GM12878 (cell line): ENCODE measurements around the gene TBC1D20. TPM values are rescaled to one million over a fixed set of nuclear protein-coding genes. Genes with fewer than 3 reads are reported as not detected.

ENCODE experiments used
- ATAC-seq: fragments of 200-7000 bp; cut with Tn5 transposase; 3 replicates; pipeline ENCODE4 v1.9.1; 2020; ENCODE audit warnings: mild to moderate bottlenecking, moderate library complexity
- BruUV-seq: library from RNA; stranded (reverse); fragments of 400-500 nt; replicated peaks from 2 replicates; lab custom pipeline; 2021; lab: Mats Ljungman, UMichigan
- CTCF ChIA-PET: fragments of 300-600 bp; sonication (Branson Sonifier 250); formaldehyde crosslinking; extraction: SDS; loops from one replicate; lab custom pipeline; 2021; ENCODE audit warnings: inconsistent platforms; lab: Yijun Ruan, JAX
- POLR2A ChIA-PET: fragments of 350-600 bp; formaldehyde crosslinking; extraction: SDS; loops from one replicate; lab custom pipeline; 2021; ENCODE audit warnings: inconsistent platforms; lab: Charles Lee
- RAD21 ChIA-PET: fragments of 300-600 bp; sonication (Branson Sonifier 250); formaldehyde crosslinking; loops from one replicate; lab custom pipeline; 2023; ENCODE audit warnings: antibody characterized with exemption; ENCODE audit not compliant: unreplicated experiment; lab: Charles Lee
- SMC1A ChIA-PET: fragments of 300-600 bp; sonication (Branson Sonifier 250); formaldehyde crosslinking; loops from one replicate; lab custom pipeline; 2023; ENCODE audit not compliant: unreplicated experiment, uncharacterized antibody; lab: Charles Lee
- DNase-seq: peaks from one replicate; pipeline ENCODE4 v3.0.0-alpha.2; 2011; ENCODE audit warnings: low read depth, low spot score
- FAIRE-seq: peaks from 3 replicates; lab custom pipeline; 2011; peaks lifted over from hg19 to GRCh38; lab: Jason Lieb, UNC
- H2AFZ ChIP-seq: 2 replicates; pipeline ENCODE4 v1.6.0; 2011; ENCODE audit warnings: low read depth, low read length, control low read depth; ENCODE audit not compliant: control insufficient read depth
- H3K27ac ChIP-seq: 2 replicates; pipeline ENCODE4 v1.5.1; 2011; ENCODE audit warnings: control low read depth; ENCODE audit not compliant: control insufficient read depth, insufficient read depth
- H3K27me3 ChIP-seq, 2 experiments: replicated peaks in 1 of 2; 2 replicates each; pipeline versions ENCODE4 v1.6.0 to v1.6.1; 2011; ENCODE audit warnings: low read length in 1 of 2; ENCODE audit not compliant: control insufficient read depth in 2 of 2, insufficient read depth in 2 of 2
- H3K36me3 ChIP-seq, 2 experiments: 2 replicates each; pipeline ENCODE4 v1.5.1; 2011; ENCODE audit warnings: low read length in 1 of 2; ENCODE audit not compliant: control insufficient read depth in 2 of 2, insufficient read depth in 2 of 2
- H3K4me1 ChIP-seq: 2 replicates; pipeline ENCODE4 v1.6.1; 2011; ENCODE audit warnings: mild to moderate bottlenecking, low read length, moderate library complexity, mixed read lengths; ENCODE audit not compliant: control insufficient read depth, insufficient read depth
- H3K4me2 ChIP-seq: 2 replicates; pipeline ENCODE4 v1.6.0; 2011; ENCODE audit warnings: control low read depth; ENCODE audit not compliant: control insufficient read depth, insufficient read depth
- H3K4me3 ChIP-seq: fragments of 200-600 bp; sonication (generic); 2 replicates; pipeline ENCODE4 v1.5.1; 2016
- H3K79me2 ChIP-seq: 2 replicates; pipeline ENCODE4 v1.6.0; 2011; ENCODE audit warnings: low read length; ENCODE audit not compliant: control insufficient read depth, insufficient read depth
- H3K9ac ChIP-seq: 2 replicates; pipeline ENCODE4 v1.8.0; 2011; ENCODE audit warnings: low read length, control low read depth, mixed read lengths; ENCODE audit not compliant: control insufficient read depth, insufficient read depth
- H3K9me3 ChIP-seq: replicated peaks from 3 replicates; pipeline ENCODE4 v1.5.1; 2011; ENCODE audit warnings: mild to moderate bottlenecking, low read length; ENCODE audit not compliant: control insufficient read depth, insufficient read depth
- H4K20me1 ChIP-seq: 2 replicates; pipeline ENCODE4 v1.6.0; 2011; ENCODE audit not compliant: control insufficient read depth, insufficient read depth
- FOXK2 ChIP-seq: fragments of 450-650 bp; IDR thresholded peaks from 2 replicates; pipeline ENCODE4 v1.6.1; 2017; ENCODE audit warnings: mild to moderate bottlenecking, moderate library complexity
- KAT2A ChIP-seq: conservative IDR thresholded peaks from 2 replicates; pipeline ENCODE4 v1.6.1; 2011; ENCODE audit warnings: low read depth, low read length; ENCODE audit not compliant: control insufficient read depth
- MAX ChIP-seq: IDR thresholded peaks from 2 replicates; pipeline ENCODE4 v1.6.1; 2012; ENCODE audit warnings: low read depth, low read length, improper control_type of control experiment
- NFYB ChIP-seq: IDR thresholded peaks from 2 replicates; pipeline ENCODE4 v1.6.1; 2011; ENCODE audit warnings: low read depth, mild to moderate bottlenecking, low read length, improper control_type of control experiment, moderate library complexity; ENCODE audit not compliant: insufficient read depth
- RBBP5 ChIP-seq: fragments of 200-600 bp; sonication (generic); conservative IDR thresholded peaks from 2 replicates; pipeline ENCODE4 v1.6.1; 2016
- SPI1 ChIP-seq: IDR thresholded peaks from 2 replicates; pipeline ENCODE4 v1.6.1; 2011; ENCODE audit warnings: low read depth, mild to moderate bottlenecking, low read length, moderate library complexity, borderline replicate concordance; ENCODE audit not compliant: insufficient read depth
- TAF1 ChIP-seq: IDR thresholded peaks from 2 replicates; pipeline ENCODE4 v1.6.1; 2011; ENCODE audit warnings: mild to moderate bottlenecking, low read depth, low read length, borderline replicate concordance
- ZBED1 ChIP-seq: IDR thresholded peaks from 2 replicates; pipeline ENCODE4 v1.6.1; 2016; ENCODE audit warnings: borderline replicate concordance
- ZNF622 ChIP-seq: fragments of 450-650 bp; IDR thresholded peaks from 2 replicates; pipeline ENCODE4 v1.6.1; 2017; ENCODE audit warnings: mild to moderate bottlenecking, inconsistent platforms
- WGBS: methylation state at CpG from one replicate; pipeline ENCODE4 v1.1.6; 2016; ENCODE audit warnings: low lambda C conversion rate; ENCODE audit not compliant: insufficient replicate concordance, insufficient coverage; ENCODE audit errors: missing lambda C conversion rate; 5-methylcytosine and 5-hydroxymethylcytosine counted together
- in situ Hi-C: fragments of 300-500 bp; cut with MboI; formaldehyde crosslinking; loops from 9 replicates; pipeline ENCODE4 v1.14.3; 2018; ENCODE audit warnings: mixed read lengths
- intact Hi-C: fragments of 100-400 bp; cut with micrococcal nuclease; formaldehyde crosslinking; loops from one replicate; pipeline ENCODE4 v1.14.2; 2022; ENCODE audit not compliant: unreplicated experiment
- polyA plus RNA-seq, 11 experiments: library from polyadenylated mRNA; depleted of rRNA in 4 of 11; unstranded in 6 of 11; stranded (reverse) in 5 of 11; fragments of >200 nt; fragmentation: Nextera tagmentation in 4 of 11; fragmentation: Illumina TruSeq in 1 of 11; extraction: Ambion mirVana in 4 of 11; extraction: Trizol in 1 of 11; gene quantifications; 1 replicate in 1 of 11; 2 replicates in 10 of 11; pipeline versions ENCODE4 v1.2.1 to v1.2.3, GENCODE V29; 2011 to 2016; ENCODE audit warnings: inconsistent platforms in 2 of 11, missing spikeins in 2 of 11, low read depth in 1 of 11
- total RNA-seq, 4 experiments: library from RNA; depleted of rRNA in 3 of 4; stranded (reverse); fragments of >200 nt in 3 of 4; fragmentation: Illumina TruSeq in 1 of 4; extraction: Trizol in 1 of 4; gene quantifications; 2 replicates each; pipeline versions ENCODE4 v1.2.1 to v1.2.3, GENCODE V29; 2013 to 2021

TBC1D20 gene
- total and polyA plus RNA-seq, 10 of the 15 experiments (the other 5 are each of a cell fraction or from before 2014, with no cell fraction given): 4.3 to 17.9 (median 11.2) TPM

GRCh38 chr20:391041-391711 is 71.2 kb downstream of the TBC1D20 start:
- Histone ChIP-seq H4K20me1 (no peaks in the 10 kb centered on the region), H3K4me1 (no peaks in the 10 kb centered on the region), H3K79me2 (no peaks in the 10 kb centered on the region), H3K27ac (no peak overlapping the region), H2AFZ (no peak overlapping the region), H3K36me3 (peaks cover 11 to 21% of the 10 kb centered on the region in 2 experiments), H3K4me2 (no peak overlapping the region), H3K4me3 (no peak overlapping the region), H3K9ac (no peak overlapping the region), H3K27me3 (no peaks in the 10 kb centered on the region), H3K9me3 (no peaks in the 10 kb centered on the region)
- no TSS peak for BruUV-seq
- ChIA-PET SMC1A (no interaction called here), CTCF (no interaction called here), POLR2A (interaction anchor here (0.7 kb wide), 1 partner anchor 103 kb away, joined by 4 read pairs; no protein-coding TSS in a partner anchor), RAD21 (interaction anchor here (0.6 kb wide), 1 partner anchor 19 kb away, joined by 3 read pairs; no protein-coding TSS in a partner anchor)
- ATAC-seq (no peak), FAIRE-seq (no peak), DNase-seq (no peak)
- in situ Hi-C loops (no loop called here), intact Hi-C loops (no loop called here)
- WGBS: 82% methylated on average over 29 of the region's 29 CpGs
- TF ChIP-seq FOXK2 (no peak), TAF1 (no peak), KAT2A (no peak), ZBED1 (no peak), NFYB (no peak), MAX (no peak), ZNF622 (no peak), RBBP5 (no peak), SPI1 (no peak)
